Measurements from ENCODE around the gene CNTN1.
"Not testable (repeated sequence)": the region's sequence is repeated elsewhere in the genome, so short reads cannot be mapped to it uniquely, and the experiment has no call there.

Gene CNTN1

DNA sequence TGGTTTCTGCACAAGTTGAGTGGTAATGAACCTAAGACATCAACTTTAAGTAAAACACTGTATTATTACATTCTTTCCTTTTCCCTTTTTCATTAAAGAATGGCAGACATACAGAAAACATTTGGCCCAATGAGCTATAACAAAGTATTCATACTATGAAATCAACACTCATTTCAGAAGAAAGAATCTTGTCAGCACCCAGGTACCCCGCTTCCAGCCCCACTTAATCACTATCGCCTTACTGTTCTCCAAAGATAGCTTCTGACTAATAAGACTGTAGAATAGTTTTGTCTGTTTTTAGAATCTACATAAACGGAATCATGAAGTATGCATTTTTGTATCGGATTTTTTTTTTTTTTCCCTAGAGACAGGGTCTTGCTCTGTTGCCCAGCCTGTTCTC lies 9.5 kb downstream of the CNTN1 start:
- DNase-seq (ENCODE audit: low spot score) = no peak

DNA sequence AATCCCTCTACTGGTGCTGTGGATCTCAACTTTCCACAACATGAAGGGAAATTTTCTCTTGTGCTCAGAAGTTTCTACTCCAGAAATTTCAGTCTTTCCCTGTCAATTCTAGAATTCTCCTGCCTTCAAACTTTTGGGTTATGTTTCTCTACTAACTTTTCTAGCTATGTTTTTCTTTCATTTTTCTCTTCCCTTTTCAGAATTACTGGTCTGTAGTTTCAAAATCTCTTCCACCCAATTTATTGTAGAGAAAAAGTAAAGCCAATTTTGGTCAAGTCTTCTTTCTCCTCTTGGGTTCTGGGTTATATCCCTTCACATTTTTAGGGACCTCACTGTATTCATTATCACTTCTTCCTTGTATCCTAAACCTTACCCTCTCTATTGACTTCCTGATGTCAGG lies 18.9 kb downstream of the CNTN1 start:
- DNase-seq (ENCODE audit: low spot score) = no peak

DNA sequence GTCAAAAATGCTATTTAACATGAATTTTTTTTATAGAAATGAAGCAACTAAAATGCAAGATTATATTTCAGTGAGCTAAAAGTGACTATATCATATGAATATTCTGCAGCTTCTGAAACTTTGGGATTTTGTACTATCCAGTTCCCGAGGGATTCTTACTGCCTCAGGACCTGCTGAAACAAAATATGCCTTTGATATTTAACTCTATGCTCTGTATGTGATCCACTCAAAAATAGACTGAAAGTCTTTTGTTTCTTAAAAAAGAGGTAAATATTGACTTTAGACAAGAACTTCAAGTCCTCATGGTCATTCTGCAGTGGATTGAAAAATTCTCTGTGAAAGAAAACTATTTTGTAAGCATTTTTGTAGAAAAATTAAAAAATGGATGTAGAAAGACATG lies 22.4 kb downstream of the CNTN1 start:
- DNase-seq (ENCODE audit: low spot score) = no peak

DNA sequence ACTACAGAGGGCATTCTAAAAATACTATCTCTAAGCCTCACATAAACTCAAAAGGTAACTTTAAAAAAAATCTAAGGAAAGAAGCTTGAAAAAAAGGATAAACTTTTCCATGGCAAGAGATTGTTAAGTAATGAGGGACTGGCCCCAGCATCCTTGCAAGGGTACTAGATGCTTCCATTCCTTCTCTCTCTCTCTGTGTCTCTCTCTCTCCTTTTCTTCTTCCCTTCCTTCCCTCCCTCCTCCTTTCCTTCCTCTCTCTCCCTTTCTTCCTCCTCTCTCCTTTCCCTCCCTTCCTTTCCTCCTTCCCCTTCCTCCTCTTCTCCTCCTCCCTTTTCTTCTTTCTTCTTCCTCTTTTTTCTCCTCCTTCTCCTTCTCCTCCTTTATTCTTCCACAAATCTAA lies 23.8 kb downstream of the CNTN1 start:
- no peak for DNase-seq (ENCODE audit: low spot score)

DNA sequence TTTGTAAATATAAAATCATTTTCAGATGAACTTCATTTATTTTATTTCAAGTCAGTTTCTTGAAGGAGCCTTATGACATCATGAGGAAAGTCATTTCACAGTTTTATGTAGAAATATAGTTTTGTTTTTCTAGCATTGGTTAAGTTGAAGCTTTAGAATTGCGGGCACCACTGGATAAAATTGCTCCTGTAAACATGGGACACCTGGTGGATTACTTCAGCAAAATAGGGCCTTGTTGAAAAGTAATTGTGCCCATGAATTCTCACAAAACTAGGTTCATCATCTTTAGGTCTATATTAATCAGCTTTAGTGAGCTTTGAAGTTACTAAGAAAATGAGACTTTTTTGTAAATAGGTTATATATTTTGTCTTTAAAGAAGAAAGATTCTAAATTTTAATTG lies 25.3 kb downstream of the CNTN1 start:
- no peak for DNase-seq (ENCODE audit: low spot score)

DNA sequence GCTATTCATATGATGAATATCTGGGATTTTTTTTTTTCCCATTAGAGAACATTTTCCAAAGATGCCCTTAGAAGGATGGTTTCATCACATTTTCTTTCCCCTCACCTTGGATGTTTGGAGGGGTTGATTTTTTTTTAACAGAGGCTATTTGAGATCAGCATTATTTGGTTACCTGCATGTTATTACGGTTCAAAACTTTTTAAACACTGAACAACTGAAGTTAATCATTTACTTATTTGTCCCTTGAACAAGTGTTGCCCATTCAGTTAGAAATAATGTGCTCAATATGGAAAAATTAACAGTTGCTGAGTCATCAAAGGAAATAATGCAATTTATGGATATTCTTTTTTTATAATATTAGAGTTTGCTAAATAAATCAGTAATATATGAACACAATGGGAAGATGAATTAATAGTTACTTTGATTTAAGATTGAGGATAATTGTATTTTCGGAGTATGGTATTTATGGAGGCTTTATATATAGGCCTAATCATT lies 26.7 kb downstream of the CNTN1 start:
- no peak for DNase-seq (ENCODE audit: low spot score)

DNA sequence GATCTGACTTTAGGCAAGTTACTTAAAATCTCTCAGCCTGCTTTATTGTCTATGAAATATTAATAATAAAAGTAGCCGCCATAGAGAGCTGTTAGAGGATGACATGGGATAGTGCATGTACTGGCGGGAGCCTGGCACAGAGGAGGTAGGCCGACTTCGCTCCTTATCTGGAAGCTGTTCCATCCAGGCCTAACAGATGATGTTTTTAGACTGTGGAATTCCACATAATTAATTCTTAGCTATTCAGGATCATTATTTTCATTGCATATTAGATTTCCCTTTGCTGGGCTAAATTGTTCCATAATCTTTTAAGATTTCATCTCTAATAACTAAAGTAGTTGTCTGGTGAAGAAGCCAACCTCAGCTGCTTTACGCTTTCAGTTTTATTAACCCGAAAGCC lies 30.8 kb downstream of the CNTN1 start:
- DNase-seq (ENCODE audit: low spot score) = no peak

DNA sequence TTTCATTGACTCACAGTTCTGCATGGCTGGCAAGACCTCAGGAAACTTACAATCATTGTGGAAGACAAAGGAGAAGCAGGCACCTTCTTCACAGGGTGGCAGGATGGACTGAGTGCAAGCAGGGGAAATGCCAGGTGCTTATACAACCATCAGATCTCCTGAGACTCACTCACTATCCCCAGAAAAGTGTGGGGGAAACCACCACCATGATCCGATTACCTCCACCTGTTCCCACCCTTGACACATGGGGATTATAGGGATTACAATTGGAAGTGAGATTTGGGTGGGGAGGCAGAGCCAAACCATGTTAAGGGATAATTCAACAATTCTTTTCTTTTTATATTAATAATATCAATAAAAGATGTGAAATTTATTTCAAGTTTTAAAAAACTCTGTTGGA lies 34.1 kb downstream of the CNTN1 start:
- DNase-seq (ENCODE audit: low spot score) = no peak

DNA sequence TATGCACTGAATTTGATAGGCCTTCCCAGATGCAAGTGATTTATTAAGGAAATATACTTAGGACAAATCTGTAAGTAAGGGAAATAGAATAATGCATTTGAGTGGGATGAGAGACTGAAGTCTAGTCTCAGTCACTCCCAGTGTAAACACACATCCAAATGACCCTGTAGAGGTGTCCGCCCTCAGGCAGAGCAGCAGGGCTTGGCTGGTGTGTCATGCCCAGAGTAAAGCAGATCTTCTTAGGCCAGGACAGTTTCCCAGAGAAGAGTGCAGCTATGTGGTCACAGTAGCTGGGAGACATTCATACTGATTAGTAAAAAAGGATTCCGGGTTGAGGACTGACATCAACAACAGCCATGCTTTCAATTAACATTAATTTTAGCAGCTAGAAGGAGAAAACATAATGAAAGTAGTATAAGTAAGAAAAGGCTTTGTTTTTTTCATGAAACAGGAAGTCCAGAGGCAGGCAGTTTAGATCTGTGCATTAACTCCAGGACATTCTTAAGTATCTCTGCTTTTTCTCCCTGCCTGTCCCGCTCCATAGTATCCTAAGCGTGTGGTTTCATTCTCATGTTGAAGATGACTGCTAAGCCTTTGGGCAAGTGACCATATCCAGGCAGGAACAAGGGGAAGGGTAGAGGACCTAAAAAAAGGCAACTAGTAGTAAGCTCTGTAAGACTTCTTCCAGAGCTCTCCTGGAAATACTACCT lies 35.7 kb downstream of the CNTN1 start:
- DNase-seq (ENCODE audit: low spot score) = no peak

DNA sequence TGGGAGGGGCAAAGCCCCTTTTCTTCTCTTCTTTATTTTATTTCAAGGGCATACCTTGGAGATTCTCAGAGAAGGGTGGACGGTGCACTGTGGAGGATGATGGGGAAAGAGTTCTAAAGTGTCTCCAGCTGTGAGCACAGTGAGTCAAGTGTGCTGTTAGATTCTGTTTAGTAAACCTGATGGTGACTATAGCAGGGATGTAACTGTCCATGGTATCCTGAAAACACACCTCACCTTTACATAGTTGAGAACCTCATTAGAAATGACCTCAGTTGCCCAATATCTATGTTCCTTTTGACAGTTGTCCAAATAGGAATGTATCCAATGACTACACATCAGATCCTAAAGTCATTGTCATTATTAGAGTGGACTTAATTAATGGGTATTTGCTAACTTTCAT lies 38.0 kb downstream of the CNTN1 start:
- DNase-seq (ENCODE audit: low spot score) = no peak

DNA sequence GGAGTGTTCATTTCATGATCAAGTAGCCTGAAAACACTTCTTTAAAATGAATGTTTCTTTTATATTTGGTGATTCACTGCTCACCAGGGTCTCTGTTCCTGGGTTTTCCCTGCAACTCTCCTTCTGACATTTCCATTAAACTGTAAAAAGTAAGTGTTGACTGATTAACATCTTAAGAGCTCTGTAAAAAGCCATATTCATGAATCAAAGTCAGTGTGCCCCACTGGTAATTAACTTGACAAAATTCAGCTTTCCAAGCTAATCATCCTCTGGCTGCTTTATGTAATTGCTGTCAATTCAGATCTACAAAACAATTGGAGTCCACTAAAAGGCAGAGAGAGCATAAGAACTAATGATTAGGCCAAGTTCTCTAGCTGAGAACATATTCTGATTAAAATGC lies 41.6 kb downstream of the CNTN1 start:
- no peak for DNase-seq (ENCODE audit: low spot score)

DNA sequence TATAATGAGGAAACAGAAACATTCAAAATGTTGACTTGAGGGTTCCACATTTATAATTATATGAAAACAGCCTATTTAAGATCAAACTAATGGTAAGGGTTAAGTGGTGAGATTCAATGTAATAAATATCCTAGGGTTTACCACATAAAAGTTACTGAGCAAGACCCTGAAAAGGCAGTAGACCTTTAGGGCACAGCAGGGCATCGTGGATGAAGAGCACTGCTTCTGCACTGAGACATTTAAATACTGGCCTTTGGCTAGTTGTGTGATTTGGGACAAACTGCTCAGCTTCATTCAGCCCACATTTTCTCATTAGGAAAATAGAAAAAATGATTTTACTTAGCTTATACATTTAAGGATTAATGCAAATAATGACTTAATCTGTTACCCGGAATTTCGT lies 42.0 kb downstream of the CNTN1 start:
- no peak for DNase-seq (ENCODE audit: low spot score)

DNA sequence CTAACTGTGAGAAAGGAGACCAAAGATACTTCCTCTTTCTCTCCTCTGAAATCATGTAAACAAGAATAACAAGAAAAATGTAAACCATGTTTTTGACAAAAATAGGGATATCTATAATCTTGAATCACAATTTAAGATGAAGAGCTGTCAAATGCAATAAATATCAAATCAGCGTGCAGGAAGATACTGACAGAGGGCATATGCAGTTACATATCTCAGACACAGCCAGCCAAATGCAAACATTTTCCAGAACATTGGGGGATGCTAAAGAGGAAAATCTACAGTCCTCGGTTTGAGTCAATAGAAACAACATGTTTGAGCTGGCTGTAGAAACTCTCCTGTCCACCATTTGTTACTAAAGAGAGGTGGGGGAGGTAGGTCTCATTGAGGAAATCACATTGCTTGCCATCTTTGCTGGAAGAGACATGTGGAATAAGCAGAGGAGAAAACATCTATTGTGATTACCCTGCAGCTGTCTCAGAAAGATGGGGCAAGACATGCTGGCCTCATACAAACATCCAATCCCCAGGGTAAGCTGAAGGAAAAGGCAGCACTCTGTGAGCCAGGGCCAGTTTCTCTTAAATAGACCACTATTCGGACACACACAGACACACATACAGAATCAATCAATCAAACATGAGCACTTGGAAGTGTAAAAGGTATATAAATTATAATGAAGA lies 43.5 kb downstream of the CNTN1 start:
- DNase-seq (ENCODE audit: low spot score) = no peak

DNA sequence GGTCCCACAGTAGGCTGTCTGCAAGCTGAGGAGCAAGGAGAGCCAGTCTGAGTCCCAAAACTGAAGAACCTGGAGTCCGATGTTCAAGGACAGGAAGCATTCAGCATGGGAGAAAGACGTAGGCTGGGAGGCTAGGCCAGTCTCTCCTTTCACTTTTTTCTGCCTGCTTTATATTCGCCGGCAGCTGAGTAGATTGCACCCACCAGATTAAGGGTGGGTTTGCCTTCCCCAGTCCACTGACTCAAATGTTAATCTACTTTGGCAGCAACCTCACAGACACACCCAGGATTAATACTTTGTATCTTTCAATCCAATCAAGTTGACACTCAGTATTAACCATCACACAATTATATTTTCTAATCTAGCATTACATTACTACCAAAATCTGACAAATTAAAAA lies 45.2 kb downstream of the CNTN1 start:
- not testable (repeated sequence) for DNase-seq (ENCODE audit: low spot score)

DNA sequence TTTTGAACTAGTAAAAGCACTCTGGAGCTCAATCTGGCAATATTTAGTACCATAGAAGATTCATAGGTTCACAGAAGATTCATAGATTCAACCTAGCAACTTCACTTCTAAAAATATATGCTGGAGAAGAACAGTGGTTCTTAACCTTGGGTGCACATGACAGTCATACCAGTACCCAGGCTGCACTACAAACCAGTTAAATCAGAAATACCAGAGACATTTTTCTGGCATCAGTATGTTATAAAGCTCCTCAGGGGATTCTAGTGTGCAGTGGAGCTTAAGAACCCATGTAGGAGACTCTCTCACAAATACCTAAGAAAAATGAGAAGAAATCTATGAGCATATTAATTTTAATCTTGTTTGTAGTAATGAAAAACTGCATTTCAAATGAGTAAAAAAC lies 46.6 kb downstream of the CNTN1 start:
- no peak for DNase-seq (ENCODE audit: low spot score)

DNA sequence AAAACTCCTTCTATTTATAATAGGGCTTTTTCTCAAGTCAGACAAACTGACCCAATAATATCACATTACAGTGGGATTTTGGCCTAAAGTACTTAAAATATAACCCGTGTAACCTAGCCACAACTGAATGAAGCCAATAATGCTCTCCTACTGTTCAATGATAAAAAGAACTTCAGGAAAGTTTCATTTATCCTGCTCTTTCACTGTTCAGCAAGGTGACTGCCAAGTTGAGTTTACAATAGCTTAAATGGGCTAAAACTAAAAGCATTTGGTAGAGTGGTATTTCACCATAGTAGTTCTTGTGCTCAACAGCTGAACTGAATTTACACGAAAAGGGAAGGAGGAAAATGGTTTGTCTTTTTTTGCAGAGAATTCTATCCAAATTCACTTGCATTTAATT lies 49.8 kb downstream of the CNTN1 start:
- DNase-seq (ENCODE audit: low spot score) = no peak

DNA sequence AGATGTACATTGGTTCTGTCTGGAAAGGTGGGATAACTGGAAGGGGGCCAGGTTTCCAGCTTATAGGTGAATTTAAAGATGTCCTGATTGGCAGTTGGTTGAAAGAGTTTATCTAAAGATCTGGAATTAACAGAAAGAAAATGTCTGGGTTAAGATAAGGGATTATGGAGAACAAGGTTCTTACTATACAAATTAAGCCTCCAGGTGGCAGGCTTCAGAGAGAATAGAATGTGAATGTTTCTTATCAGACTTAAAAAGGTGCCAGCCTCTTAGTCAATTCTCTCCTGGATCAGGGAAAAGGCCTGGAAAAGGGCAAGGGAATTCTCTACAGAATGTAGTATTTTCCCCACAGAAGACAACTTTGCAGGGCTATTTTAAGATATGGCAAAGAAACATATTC lies 53.1 kb downstream of the CNTN1 start:
- DNase-seq (ENCODE audit: low spot score) = no peak

DNA sequence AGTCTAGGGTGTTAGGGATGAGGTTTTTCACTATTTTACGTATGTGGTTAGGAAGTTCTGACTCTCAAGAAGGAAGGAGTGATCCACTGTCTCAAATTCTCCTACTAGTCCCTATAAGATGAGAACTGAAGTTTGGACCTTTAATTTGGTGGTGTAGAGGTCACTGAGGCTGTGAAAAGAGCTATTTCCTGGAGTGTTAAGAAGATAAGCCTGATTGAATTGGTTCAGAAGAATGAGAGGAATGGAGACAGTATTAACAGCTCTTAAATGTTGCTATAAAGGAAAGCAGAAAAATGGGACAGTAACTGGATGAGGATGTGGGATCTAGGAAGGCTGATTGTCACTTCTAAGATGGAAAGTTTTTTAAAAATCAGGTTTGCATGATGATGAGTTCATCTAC lies 57.6 kb downstream of the CNTN1 start:
- DNase-seq (ENCODE audit: low spot score) = no peak

DNA sequence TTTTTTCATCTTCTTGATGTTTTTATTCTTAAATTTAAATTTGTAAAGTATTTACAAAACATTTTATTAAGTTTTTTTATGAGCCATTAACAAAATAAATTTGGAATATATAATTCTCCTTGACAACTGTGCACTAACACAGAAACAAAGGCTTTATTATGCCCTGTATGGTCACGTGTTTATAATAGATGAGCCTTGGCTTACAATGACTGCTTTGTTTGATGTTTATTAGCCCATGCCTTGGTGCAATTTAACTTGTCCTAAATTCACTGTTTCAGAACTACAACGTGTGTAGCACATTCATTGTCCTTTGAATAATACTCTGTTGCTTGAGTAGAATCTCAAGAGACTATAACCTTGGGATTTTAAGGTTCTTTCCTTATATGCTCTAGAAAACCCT lies 59.8 kb downstream of the CNTN1 start:
- DNase-seq (ENCODE audit: low spot score) = no peak

DNA sequence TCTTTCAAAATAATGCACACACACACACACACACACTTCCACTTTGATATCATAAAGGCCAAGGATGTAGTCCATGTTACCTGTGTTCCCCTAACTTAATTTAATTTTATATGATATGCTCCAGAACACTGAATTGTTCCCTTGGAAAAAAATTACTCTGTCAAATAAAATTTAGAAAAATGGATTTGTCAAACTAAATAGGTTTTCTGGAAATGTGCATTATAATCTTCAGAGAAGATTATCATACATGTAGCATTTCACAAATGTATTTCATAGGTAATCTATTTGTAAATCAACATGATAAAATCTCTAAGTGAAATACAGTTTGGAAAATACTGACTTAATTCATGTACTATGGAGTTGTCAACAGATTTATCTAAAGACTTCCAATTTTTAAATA lies 68.6 kb downstream of the CNTN1 start:
- DNase-seq (ENCODE audit: low spot score) = no peak

DNA sequence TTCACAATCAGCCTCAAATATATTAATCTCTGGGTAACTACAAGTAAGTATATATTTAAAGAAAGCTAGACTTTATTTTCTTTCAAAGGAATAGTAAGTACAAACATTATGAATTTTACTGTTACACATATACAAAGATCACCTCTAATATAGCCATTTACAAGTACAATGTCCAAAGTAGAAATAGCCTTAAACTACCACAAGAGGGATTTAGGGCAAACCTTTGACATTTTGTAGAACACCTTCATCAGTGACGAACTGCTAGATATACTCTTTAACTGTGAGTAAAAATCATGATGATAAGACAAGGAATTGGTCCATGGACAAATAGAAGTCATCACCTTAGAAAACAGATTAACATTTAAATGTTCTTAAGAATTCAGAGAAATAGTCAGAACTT lies 69.8 kb downstream of the CNTN1 start:
- no peak for DNase-seq (ENCODE audit: low spot score)

DNA sequence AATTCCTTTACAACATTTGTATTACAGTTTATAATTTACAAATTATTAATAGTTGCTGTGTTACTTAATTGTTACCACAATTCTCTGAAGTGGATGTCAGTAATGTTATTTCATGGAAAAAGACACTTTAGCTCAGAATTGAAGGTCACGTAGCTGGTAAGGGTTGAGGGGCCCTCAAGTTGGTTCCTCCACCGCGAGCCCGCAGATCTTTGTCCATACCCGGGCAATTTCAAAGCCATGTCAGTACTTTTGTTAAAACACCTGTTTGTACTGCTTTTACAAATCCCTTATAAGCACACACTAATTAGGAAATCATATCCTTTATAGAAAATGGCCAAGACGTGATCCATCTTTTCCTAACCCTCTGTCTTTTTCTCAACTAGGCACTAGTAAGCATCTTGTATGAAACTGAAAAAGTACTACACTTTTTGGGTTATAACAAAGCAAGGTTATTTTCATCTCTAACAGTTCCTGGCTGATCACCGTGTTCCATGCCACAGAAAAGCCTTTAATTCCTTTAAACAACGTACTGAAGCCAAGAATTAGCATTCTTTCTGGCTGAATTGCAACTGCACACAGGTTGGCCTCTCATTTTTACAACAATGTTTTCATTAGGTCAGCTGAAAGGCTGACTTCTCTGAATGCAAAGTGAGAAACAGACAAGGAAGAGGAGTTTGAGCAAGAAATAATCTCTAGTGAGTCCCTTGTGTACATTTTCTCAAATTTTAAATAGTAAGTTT lies 76.1 kb downstream of the CNTN1 start:
- DNase-seq (ENCODE audit: low spot score) = no peak

DNA sequence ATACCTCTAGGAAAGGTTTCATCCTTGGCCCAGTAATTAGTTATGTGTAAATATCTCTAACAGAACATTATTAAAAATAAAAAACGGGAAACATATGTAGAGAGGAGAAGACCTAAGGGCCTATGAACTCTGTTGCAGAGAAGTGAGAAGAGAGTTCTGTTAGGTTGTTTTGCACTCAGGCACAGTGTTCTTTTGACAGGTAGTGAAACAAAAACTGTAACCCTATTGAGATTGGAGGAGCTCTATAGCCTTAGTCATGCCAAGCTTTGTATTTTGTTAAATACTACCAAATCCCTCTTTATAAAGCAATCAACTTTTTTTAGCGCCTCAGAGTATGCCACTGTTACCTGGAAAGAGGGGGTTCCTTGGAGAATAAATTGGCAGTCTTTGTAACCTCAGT lies 77.6 kb downstream of the CNTN1 start:
- DNase-seq (ENCODE audit: low spot score) = no peak
